ENCODE data around the gene CD58.
"Not testable (repeated sequence)": the region's sequence is repeated elsewhere in the genome, so short reads cannot be mapped to it uniquely, and the experiment has no call there.

Gene CD58, protein sequence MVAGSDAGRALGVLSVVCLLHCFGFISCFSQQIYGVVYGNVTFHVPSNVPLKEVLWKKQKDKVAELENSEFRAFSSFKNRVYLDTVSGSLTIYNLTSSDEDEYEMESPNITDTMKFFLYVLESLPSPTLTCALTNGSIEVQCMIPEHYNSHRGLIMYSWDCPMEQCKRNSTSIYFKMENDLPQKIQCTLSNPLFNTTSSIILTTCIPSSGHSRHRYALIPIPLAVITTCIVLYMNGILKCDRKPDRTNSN

DNA sequence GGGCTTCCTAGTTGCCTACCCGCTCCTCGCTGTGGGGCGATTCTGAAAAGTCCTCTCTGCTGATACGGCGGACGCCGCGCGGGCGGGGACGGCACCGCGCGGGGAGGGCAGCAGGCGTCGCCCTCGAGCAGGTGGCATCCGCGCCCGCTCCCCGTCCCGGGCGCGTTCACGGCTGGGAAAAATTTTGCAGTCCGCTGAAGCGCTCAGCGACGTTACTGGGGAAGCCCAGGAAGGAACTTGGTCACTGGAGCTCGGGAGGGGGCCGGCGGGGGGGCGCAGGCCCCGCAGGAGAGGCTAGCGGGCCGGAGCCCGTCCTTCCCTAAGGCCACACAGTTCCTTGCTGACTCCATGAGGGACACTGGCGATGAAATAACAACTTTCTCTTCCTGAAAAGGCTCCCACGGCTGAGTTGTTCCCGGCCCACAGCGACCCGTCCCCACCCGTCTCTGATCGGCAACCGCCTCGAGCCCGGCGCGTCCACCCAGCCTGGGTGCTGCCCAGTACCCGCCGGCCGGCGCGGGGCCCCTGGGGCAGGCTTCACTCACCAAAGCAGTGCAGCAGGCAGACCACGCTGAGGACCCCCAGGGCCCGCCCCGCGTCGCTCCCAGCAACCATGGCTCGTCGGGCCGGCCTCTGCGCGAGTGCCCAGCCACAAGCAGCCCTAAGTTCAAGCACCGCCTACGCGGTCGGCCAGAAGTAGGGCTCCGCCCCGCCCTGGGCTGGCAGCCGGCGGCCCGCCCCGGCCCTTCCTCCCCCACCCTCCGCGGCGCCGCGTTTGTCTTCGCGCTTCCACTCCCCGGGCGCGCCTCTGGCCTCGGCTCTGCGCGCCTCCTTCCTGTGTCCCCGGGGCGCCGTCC lies at the start of gene CD58:
Gene CD58 (minus strand): TSS at position 669 of the 857 bp plus-strand sequence. CDS start 54 bp downstream, at position 615.
- DNase-seq, result peak; percentile 90

DNA sequence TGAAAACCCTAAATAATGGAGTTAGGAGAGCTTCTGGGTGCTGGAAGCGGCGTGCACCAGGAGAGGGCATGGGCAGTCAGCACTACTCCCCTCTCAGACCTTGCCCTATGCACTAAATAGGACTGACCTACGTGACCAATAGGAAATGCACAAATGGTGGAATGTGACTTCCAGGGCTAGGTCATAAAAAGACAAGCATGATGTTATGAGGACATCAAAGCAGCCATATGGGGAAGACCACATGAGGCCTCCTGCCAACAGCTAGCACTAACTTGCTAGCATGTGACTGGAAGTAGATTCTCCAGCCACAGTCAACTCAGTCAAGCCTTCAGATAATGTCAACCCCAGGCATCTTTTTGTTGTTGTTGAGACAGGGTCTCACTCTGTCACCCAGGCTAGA lies 49.6 kb upstream of the CD58 start:
- not testable (repeated sequence) for DNase-seq

DNA sequence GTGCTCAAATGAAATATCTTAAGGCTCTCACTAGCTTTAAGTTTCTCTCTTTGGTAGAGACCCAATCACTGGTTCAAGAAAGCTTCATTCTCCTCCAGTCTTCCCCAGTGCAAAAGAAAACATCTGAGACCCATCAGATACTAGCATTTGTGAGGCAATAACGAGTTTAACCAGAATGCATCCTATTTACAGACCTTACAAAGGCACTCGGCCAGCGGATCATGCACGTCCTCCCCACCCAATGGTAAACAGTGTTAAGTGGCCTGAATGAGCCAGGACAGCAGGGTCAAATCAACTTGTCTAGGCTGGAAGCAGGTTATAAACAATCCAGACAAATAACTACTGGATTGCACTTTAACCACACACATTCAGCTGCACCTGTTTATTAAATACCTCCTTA lies 48.3 kb upstream of the CD58 start:
- DNase-seq, result not testable (repeated sequence)

DNA sequence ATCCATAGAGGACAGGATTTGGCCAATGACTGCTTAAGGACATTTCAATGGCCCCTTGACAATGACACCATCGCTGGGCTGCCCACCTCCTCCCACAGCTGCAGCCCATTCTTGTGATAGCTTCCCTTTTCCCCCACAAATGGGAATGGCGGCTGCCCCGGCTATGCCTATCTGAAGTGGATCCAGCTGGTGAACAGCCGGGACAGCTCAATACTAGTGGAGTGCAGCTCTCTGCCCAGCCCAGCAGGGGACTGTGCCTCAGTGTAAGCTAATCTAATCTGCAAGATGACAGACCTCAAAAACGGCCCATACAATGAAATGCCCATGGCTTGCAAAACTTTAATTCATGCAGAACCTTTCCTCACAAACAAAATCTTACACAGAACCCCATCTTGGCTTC lies 47.0 kb upstream of the CD58 start:
- DNase-seq, result peak; percentile 34

DNA sequence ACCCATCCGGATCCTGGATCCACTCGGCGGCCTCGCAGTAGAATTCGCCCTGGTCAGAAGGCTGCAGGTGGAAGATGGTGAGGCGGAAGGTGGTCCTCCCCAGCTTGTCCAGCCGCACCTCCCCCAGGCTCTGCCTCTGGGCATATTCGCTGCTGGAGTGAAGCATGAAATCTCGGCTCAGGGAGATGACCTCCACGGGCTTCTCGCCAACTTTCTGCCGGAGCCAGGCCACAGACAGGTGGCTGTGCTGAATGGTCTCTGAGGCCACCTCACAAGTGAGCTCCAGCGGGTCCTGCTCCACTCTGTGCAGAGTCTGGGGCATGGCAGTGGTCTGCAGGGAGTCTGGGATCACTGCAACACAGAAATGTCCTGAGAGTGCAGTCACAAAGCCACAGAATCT lies 43.0 kb upstream of the CD58 start:
- DNase-seq, result not testable (repeated sequence)

DNA sequence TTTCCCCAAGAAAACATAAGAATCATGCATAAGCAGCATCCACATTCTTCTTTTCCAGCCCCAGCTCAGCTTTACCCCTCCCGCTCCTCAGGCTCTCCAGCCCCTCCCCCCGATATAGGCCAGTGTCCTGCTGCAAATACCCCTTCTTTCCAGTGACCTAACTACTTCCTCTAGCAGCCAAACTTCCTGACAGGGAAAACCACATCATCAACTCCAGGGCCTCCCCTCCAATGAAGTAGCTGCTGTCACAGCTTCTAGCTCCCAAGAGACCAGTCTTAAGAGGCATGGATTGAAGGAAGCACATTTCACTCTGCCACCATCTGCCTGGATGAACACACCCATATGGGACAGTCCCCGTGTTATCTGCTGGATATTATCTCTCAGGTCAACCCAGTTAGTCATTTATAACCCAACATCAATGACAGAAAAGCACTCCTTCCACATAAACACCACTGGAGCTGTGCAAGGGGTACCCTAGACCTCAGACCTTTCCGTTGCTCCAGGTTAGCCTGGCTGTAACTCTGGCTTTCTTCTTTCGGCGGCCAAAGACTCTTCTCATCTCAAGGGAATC lies 39.1 kb upstream of the CD58 start:
- not testable (repeated sequence) for DNase-seq

DNA sequence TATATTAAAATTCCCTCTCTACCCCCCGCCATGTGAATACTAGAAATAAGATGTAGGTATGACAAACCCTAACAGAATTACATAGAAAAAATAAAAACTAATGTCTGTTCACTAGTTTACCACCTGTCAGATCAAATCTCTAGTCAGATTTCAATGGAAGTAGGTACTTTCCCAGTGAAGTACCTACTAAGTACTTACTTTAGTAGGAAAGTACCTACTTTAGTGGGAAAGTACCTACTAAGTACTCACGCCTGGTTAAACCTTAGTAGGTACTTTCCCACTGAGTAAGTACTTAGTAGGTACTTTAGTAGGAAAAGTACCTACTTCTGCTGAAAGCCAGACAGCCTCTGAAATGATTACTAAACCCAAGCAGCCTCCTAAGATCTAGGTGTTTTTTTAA lies 38.0 kb upstream of the CD58 start:
- DNase-seq, result not testable (repeated sequence)

DNA sequence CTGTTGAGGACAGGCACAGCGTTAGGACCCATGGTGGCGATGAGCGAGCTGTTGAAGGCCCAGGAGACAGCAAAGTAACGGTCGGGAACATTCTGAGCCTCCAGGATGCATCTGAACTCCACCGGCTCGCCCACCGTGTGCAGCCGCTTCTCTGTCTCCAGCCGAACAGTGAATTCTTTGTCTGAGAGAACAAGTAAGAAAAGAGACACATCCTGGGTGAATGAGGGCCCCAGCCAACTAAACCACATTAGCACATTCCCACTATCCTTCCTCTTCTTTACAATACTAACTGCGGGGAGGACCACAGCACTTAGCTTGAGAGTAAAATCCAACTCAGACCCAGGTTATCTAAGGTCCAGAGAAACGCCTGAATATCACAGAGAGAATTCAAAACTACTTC lies 37.3 kb upstream of the CD58 start:
- not testable (repeated sequence) for DNase-seq

DNA sequence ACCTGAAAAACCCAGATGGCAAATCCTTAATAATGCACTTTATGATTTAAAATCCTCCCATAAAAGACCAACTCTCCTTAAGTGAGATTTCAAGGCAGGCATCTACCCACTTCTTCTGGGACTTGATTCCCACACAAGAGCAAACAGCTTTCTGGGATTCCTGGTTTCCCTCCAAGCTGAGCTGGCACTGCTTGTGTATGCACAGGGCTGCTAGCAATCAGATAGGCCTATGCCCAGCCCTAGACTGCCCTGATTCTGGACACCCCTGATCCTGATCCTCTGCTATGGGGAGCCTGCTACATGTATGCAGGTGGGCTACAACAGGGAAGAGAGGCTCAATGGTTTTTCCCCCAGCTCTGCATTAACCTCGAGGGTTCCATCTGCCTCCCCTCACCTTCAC lies 36.6 kb upstream of the CD58 start:
- not testable (repeated sequence) for DNase-seq

DNA sequence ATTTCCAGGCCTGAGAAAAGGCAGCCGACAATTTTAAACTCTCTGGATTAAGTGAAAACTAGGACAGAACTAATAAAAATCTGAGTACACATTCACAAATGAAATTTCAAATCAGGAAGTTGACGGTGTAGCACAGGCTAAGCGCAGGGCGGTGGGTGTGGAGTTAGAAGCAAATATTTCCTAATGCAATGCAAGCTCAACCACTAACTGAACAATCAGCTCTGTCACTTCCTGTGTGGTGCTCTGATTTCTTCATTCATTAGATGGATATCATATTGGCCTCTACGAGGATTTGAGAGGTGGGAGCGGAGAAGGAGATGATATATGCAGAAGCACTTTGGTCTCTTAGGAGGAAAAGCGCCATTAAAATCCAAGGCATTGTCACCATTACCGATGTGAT lies 35.2 kb upstream of the CD58 start:
- DNase-seq, result not testable (repeated sequence)

DNA sequence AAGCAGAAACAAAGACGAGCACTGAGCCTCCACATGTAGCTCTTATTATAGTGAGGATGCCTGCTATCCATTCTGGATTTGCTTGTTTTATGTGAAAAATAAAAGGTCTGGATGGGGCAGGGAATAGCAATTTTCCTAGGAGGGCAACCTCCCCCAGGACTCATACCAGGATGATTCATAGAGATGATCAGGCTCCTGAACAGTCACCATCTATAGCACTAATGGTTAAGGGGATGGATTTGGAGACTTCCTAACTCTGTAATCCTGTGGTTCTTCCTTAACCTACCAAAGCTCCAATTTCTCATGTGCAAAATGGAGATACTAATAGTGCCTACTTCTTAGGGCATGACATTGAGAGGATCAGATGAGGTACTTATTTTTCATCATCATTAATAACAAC lies 34.5 kb upstream of the CD58 start:
- no peak for DNase-seq

DNA sequence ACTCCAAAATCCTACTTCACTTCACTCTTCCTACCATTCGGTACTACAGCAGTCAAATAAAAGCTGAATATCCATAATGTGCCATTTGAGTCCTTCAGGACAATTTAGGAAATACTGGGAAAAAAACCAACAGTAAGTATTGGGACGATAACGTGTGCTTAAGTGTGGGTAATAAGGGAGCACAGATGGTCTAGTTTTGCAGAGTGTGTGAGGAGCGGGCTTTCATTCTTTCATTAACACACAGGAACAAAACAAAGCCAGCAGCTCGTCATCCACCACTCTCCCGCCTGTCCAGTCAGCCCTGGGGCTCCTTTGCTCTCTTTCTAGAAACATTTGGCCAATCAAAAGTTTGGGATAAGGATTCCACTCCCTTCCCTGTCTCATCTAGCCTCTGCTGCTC lies 33.6 kb upstream of the CD58 start:
- DNase-seq, result not testable (repeated sequence)

DNA sequence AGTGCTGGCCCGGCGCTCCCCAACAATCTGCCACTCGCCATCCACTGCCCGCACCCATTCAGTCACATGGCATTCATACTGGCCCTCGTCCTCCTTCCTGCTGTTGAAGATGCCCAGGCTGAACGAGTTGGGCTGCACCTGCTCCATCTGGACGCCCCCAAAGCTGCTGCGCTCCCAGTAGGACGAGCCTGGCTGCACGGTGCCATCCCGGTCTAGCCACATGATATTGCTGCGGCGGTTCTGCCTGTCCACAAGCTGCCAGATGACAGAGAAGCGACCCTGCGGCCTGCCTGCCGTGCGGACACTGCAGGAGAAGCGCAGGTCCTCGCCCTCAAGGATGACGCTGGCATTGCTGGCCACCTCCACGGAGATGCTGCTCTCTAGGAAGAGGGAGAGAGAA lies 32.8 kb upstream of the CD58 start:
- DNase-seq, result not testable (repeated sequence)

DNA sequence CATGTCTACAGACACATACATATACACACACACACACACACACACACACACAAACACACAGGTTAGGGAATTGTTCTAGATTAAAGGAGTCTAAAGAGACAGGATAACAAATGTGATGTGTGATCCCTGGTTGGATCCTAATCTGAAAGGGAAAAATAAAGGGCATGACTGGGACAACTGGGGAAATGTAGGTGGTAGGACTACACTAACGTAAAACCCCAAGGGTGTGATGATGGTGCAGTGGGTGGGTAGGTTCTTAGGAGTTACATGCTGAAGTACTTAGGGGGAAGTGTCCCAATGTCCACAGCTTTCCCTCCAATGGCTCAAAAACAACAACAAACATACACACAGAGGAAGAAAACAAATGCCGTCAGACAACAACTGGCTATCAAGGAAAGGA lies 28.5 kb upstream of the CD58 start:
- not testable (repeated sequence) for DNase-seq

DNA sequence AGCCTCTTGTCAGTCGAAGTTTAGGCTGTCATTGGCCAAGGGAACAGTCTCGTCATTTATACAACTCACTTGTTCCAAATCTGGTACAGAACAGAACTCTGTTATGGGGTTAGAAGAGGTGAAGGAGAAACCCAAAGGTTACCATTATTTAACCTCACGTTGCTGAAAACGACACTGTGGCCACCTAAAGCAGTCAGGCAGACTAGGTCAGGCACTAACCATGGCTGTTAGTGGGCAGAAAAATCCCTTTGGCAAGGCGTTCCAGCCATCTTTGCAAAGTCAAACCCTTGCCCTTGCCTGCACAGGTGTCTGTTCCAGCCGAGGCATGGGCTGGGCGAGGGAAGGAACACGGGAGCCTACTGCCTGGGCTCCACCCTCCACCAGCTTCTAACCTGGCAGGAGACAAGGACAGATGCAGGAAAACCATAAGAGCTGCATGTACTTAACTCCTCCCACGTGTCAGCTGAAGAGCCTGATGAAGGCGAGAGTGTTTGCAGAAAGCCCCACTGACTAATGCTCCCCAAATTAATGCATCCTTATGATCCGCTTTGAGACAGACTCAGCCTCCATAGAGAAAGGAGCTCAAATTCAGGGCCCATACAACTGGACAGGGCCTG lies 27.7 kb upstream of the CD58 start:
- DNase-seq, result not testable (repeated sequence)

DNA sequence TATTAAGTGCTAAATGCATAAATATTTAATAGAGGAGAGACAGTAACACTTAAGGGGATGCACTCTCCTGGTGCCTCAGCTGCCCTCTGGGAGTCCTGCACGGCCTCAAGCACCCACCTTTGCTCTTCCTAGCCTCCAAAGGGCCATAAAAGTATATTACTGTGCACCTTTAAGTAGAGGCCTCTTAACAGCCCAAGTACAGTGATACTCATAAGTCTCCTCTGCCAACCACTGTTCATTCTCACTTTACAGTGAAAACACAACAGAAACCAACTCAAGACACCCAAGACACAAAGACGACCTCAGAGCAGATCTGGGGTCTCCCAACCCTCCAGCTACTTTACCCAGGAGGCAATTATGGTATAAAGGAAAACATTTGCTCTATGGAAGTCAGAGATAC lies 26.6 kb upstream of the CD58 start:
- not testable (repeated sequence) for DNase-seq

DNA sequence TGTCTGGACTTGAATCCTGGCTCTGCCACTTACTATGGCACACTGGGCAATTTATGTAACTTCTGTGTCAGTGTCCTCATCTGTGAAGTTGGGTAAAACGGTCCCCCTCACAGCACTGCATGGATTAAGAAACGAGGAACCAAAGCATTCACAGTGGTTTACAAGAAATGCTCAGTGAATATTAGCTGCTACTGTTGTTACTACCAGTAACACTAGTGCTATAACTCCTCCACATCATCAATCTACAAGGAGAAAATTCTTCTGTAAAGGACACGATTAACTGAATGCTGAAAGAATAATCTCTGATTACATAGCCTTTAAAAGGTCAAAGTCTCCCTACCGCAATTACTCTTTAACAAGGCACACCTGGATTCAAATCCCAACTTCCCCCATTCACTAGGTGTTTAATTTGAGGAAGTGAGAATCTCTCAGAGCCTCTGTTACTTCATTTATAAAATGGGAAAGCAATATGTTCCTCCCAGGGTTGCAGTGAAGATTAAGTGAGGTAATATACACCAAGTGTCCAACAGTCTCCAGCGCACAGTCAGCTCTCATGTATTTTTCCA lies 26.0 kb upstream of the CD58 start:
- DNase-seq, result not testable (repeated sequence)

DNA sequence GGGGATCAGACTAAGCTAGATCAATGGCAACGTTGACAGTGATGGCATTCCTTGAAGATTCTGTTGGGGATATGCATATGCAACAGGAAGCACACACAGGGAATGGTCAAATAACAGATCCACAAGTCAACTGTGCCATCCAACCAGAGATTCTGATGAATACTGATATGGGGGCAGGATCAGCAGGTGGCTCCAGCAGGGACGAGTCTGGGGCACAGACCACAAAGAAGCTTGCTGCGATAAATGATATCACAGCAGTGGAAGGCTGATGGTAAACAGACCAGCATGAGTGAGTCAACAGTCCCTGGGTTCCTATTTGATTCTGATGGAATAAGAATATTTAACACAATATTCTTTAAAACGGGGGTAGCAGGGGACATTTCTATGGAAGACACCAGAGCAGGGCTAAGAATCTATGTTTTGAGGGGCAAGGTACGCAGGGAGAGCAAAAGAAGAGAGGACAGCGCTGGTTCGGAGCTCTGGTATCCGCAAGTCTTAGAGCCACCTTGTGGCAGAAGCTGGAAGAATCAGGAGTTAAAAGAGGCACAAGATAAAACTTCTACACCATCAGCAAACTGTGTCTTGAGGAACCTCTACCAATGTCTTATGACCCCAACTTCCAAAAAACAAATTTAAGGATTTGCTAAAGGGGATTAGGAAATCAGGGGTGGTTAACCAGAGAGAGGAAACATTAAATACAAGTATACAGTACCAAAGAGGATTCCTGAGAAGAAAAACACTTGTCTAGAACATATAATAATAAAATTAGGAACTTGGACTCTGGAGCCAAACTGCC lies 25.3 kb upstream of the CD58 start:
- DNase-seq, result peak; percentile 61

DNA sequence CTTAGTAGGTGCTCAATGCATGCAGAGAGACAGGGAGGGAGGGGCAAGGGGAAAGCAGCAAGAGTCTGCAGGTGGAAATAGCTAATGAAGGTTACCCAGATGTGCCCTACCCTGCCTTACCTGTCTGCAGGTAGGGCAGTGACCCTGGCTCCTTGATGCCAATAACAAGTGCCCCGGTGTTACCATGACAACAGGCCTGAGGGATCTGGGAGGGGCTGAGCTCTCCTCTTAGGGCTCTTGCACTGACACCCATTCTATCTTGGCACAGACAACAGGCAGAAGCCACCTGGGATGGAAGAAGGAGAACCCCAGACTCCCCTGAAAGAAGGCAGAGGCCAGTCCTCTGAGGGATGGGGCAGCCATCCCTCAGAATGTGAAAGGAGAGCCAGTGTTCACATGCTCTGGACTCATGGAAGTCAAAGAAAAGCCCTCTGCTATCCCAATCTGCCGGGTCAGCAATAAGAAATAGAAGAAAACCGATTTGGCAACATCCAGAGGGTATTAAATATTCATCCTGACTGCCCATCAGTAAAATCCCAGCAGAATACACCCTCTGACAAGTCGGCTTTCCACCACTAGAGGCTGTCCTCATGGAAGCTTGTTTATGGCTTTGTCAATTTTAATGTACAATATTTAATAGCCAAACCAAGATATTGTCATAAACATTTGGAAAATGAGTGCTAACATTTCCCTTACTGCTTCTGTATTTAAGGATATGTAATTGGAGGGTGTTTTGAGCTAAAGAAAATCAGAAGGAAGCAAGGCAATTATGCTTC lies 24.4 kb upstream of the CD58 start:
- not testable (repeated sequence) for DNase-seq

DNA sequence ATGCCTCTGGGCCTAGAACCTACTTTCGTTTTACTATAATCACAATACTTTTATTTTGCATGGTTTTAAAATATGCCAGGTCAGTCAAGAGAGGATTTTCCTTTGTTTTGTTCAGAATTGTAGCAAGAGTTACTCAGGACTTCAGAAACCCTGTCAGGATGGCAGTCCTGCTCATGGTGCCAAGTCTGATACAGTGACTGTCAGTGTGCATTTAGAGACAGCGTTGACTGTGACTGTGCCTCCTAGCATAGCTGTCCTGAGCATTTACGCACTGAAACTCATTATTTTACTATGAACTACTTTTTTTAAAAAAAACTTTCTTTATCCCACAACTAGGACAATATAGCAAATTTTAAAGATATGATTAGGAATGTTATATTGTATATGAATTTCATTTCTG lies 23.2 kb upstream of the CD58 start:
- not testable (repeated sequence) for DNase-seq

DNA sequence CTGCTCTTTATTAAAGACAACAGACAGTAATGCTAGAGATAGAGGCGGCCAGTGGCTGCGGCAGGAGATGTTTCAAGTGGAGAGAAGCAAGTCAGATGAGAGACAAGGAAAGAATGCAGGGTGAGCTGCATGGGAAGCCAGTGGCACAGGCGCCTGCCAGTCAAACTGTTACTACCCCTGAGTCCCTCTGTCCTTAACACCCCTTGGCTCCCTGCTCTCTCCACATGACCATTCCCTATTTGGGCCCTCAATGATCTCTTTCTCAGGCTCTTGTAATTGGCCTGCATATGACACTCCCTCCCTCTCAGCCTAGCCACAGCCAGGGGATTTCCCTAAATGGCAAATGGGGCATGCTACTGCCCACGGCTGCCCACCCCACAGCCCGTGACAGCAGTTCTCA lies 22.6 kb upstream of the CD58 start:
- DNase-seq, result not testable (repeated sequence)

Data from hematopoietic multipotent progenitor cell treated with erythropoietin and hydrocortisone succinate and interleukin-3 and kit ligand, for 8 days (in vitro differentiated cells).